ENCODE data around the gene MCRIP1.

MCRIP1 gene, protein sequence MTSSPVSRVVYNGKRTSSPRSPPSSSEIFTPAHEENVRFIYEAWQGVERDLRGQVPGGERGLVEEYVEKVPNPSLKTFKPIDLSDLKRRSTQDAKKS

DNA sequence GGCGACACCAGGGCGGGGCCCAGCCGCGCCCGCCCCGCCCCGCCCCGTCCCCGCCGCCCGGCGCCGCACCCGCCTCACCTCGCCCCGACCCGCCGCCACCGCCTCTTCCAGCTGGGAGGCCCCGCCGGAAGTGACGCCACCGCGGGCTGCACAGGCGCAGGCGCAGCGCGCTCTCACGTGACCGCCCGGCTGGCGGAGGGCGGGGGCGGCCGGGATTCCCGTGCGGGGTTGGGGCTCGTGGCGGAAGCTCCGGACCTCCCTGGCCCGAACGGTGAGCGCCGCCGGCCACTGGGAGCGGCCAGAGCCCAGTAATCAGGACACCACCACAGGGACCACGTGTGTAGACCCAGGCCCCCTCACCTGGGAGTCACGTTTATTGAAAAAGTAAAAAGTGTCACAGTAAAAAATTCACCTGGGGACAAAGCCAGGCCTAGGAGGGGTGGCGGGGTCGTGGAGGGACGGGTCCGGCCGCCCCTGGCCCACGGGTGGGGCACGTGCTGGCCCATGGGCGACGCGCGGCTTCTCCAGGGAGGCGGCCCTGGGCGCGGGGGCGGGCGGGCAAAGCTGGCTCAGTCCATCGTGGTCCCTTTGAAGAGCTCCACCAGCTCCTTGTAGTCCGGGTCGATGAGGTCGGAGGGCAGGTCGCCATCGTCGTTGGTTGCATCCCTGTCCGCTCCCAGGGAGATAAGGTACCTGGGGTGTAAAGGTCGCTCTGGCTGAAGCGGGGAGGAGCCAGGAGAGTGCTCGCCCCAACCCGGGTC lies at the start of gene MCRIP1:
TSS of gene MCRIP1 (minus strand) at position 132 of the 761 bp plus-strand sequence. CDS start 8,785 bp downstream, outside the sequence.
- peak; percentile 76 to 78 for DNase-seq (ENCODE audit: low read depth in 2 of 2)

DNA sequence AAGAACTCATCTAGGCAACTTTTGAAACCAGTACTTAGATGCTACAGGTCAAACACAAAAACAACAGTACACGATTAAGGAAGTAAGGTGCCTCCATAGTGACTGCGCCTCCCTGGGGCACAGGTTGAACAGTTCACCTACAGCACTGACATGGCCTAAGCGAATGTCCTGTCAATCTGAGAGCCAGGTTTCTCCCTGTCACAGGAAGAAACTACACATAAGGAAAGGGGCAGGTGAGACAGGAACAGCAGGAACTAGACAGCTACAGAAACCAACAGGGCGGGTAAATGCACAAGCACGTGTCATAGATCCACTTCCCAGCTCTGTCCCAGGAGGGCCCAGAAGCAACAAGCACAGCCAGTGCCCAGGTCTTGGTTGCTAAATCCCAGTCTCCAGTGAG lies 46.0 kb upstream of the MCRIP1 start:
- DNase-seq (ENCODE audit: low read depth in 2 of 2) = no peak

DNA sequence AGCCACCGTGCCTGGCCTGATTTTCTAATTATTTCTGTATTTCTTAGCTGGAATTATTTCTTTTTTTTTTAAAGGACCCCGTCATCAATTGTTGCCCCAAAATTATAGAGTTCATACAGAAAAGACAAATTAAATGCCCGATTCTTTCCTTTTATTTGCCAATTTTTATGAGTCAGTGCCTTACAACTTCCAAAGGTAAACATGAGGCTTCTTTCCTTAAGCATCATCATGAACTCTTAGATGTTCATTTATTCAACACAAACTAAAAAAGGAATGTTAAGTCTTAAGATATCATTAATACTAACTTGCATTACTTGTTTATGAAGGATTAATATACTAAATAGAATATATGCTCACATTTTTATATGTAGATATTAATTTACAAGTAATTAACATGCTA lies 45.2 kb upstream of the MCRIP1 start:
- DNase-seq (ENCODE audit: low read depth in 2 of 2) = no peak

DNA sequence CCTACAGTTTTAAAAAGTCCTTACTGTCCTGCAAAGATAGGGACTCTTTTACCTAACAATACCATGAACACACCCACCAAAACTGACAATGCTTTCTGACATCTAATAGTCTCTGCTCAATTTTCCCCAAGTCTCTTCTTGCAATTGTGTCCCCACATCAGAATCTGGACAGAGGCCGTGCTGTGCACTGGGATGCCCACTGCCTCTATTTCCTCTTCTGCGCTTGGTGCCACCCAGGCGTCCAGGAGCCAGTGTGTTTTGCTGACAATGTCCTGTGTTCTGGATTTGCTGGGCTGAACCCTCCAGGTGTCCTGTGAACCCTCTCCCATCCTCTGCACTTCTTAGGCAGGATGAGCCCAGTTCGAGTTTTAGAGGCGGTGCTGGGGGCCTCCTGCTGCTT lies 44.5 kb upstream of the MCRIP1 start:
- no peak for DNase-seq (ENCODE audit: low read depth in 2 of 2)

DNA sequence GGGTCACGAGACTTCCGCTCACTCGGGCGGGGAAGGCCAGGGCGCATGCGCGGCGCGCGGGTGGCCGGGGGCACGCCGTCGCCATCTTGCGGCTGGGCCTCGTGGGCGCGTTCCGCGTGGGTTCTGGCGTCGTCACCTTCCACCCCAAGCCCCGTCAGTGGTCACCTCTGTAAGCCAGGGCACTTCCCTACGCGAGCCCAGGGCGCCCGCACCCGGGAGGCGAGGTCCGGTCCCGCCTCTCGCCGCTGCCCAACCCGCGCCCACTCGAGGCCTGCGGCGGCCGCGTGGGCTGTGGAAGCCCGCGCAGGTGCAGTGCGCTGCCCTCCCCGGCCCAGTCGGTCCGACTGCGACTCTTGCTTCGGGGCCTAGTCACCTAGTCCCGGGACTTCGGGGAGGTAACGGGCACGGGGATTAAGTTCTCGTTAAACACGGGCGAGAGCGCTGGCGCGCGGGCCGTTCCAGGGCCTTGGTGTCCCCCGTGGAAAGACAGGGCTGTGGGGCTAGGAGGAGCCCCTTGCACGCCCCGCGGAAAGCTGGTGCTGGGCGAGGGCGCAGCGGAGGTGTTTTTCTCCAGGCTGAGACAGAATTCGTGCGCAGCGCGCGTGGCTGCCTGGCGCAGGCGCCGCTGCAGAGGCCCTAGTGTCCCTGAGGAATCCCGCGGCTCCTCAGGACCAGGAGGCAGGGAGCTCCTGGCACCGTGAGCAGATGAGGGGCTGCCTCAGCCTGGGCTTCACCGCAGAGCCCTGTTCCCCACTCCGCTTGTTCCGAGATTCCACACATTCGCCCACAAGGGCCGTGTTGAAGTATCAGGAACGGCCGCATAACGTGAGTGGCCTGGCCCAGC lies 38.5 kb upstream of the MCRIP1 start:
- DNase-seq (ENCODE audit: low read depth in 2 of 2) = peak; percentile 71 to 75

DNA sequence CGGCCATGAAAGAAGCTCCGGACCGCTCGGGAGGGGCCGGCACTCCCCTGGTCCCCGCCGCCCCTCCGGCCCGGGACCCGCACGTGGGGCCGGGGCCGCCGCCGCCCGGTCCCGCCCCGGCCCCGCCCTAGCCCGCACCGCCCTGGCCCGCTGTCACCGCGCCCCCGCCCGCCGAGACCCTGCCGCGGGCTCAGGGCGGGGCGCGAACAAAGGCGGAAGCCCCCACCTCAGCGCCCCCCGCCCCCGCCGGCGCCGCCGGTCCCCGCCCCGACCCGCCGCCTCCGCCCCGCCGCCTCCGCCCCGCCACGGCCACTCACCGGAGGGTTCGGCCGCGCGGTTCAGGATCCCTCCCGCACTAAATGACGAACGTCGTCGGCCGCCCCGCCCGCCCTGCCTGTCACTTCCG lies 37.9 kb upstream of the MCRIP1 start, which contains the start of gene ARHGDIA:
TSS of gene ARHGDIA (minus strand) at position 357 of the 406 bp plus-strand sequence. CDS start 1,407 bp downstream, outside the sequence.
- no peak for DNase-seq (ENCODE audit: low read depth in 2 of 2)

DNA sequence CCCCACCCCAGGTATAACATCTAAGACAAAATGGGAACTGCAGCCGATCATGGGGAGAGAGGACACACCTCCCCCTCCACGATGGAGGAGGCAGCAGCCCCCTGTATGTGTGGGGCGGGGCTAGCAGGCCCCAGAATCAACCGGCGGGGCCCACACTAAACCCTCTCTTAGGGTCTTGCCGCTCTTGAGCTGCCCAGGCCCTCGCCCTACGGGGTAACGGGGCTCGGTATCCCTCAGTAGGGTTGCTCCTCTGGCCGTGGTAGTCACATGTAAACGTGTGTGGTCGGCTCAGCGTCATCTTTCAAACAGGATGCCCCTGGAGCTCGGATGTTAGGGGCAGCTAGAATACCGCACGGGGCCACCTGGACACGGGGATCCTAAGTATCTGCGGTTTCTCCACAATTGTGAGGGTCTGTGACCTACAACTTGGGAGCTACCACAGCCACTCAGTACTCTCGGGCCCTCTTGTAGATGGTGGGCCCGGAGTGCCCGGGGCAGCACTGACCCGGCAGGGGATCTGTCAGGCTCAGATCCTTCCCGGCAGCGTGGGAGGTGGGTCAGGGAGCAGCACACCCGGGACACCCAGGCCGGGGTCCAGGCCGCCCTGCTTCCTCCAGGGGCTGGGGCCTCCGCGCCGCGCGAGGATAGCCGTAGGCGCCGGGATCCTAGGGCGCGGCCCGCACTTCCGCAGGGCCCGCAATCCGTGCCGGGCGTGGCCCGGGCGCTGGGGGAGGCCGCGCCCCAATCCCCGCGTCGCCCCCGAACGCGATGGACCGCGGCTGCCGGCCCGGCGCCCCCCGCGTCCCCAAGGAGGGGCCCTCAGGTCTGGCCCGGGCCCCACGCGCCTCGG lies 37.3 kb upstream of the MCRIP1 start:
- DNase-seq (ENCODE audit: low read depth in 2 of 2) = no peak

DNA sequence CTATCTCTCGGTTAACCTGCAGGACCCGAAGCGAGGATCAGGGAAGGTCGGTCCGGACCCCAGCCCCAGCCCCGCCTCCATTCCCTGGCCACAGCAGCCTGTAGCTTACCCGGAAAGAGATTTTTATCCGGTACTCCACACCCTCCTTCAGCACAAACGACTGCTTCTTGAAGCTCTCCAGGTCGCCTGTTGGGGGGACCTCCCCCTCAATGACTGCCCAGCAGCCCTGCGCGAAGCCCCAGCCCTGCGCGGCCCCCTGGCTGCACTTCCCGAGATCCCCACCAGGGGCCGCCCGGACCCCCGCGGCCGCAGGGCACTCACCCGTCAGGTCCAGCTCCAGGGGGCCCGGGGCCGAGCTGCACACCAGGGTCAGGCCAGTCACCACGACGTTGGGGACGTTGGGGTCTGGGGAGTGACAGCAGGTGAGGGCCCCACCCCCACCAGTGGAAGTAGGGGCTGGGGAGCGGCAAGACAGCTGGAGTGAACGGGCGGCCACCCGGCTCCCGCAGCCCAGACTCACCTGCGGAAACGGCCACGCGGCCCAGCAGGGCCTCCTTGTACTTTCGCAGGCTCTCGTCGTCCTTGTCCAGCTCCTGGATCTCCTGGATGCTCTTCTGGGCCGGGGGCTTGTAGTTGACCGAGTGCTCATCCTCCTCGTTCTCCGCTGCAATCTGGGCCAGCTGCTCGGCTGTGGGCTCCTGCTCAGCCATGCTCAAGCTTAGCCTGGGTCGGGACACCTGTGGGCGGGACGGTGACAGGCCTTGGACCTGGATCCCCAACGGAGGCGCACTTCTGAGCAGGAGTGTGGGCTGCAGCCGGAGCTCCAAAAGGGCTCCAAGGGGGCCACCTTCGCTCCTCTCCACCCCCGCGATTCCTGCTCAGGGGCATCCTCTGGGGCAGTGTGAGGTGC lies 36.4 kb upstream of the MCRIP1 start:
- DNase-seq (ENCODE audit: low read depth in 2 of 2) = no peak

DNA sequence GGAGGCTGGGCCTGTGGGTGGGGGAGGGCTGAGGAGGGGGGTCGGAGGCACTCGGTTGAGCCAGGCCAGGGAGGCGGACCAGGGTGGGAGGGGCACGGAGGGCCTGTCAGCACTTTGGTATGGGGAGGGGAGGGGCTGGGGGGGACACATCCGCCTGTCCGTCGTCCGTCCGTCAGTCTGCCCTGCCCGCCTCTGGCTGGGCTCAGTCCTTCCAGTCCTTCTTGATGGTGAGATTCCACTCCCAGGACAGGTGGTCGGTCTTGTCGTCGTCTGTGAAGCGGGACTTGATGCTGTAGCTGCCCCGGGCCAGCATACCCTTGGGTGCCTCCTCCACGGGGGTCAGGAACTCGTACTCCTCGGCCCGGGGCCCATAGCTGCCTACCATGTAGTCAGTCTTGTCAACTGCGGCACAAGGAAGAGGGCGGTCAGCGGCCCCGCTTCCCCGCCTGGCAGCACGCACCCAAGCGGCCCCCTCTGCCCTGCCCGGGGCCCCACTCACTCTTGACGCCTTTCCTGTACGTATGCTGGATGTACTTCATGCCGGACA lies 35.7 kb upstream of the MCRIP1 start:
- DNase-seq (ENCODE audit: low read depth in 2 of 2) = peak; percentile 61 to 66

DNA sequence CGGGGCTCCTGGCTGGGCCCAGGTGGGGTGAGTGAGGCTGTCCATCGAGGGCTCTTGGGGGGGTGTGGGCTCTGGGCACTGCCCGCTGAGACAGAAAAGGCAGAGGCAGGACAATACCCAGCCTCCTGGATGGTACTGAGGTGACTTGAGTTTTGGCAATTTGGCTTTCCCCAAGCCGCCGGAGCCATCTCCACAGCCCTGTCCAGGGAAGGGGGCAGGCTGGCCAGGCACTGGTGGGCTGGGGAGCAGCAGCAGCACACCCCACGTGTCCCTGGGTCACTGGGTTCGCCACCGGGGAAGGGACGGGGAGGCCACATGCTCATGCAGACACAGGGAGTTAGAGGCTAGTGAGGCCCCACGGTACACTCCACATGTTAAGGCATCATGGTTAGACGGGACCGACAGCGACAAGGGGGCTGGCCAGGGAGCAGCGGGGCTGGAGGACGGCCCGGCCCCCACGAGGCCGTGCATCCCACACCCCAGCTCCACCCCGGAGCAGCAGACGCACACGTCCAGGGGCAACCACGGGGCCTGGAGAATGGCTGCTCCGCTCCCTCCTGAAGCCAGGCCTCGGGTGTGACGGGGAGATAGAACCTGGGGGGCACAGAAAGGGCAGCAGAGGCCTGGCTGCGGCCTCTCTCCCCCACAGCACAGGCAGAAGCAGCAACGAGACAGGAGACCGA lies 35.0 kb upstream of the MCRIP1 start:
- no peak for DNase-seq (ENCODE audit: low read depth in 2 of 2)

DNA sequence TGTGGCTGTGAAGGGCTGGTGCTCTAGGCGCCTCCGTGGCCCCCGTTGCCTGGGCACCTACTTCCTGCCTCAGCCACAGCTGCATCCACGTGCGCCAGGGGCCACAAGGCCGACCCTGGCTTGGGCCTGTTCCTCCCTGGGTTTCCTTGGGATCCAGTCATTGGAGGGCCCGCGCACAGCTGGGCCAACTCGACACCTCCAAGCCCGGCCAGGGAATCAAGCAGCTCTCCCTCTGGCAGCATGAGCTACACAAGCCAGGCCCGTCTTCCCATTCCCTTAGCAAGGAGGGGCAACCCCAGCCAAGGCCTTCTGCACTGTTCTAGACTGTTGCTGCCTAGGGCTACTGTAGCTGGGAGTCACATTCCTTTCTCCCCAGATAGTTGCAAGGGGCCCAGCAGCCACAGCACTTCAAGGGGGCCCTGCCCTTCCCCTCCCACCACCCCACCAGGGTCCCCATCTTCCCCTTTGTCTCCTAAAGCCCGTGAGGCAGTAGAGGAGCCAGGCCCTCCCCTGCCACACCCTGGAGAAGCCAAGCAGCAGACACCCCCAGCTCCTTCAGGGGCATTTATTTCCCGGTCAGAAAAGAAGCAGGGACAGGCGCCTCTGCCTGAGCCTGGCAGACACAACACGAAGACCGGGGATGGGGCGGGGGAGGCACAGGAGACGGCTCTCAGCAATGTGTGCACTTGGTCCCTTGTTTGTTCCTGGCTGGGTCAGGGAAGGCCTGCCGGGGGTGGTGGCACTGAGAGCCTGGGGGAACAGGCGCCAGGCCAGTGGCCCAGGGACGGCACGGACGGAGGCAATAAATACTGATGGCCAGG lies 34.3 kb upstream of the MCRIP1 start:
- no peak for DNase-seq (ENCODE audit: low read depth in 2 of 2)

DNA sequence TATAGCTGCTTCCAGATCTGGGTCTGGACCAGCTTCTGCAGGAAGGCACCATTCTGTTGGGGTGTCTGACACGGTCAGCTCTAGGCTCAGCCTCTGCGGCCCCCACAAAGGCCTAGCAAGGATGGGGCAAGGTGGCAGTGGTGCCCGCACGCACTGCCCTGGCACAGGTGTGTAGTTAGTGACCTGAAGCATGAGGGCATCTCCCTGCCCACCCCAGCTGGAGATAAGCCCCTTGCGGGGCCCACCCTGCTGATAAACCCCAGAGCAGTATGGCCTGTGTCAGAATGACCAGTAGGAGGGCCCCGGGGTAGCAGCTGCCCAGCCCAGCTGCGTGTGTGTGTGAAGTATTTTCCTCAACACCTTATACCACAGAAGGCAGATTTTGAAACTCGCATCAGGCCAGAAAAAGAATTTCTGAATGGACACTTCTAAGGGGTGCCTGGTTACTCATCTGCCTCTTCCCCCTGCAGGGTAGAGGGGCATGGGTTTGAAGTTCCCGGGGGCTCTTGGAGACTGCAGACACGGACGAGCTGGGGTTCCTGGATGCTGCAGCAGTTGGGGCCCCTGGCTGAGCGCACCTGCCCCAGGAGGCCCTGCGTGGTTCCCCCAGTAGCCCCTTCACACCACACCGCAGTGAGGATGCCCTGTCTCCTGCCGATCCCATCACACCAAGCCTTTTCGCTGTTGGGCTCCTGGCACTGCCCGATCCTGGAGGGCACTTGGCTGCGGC lies 33.5 kb upstream of the MCRIP1 start:
- DNase-seq (ENCODE audit: low read depth in 2 of 2) = no peak

DNA sequence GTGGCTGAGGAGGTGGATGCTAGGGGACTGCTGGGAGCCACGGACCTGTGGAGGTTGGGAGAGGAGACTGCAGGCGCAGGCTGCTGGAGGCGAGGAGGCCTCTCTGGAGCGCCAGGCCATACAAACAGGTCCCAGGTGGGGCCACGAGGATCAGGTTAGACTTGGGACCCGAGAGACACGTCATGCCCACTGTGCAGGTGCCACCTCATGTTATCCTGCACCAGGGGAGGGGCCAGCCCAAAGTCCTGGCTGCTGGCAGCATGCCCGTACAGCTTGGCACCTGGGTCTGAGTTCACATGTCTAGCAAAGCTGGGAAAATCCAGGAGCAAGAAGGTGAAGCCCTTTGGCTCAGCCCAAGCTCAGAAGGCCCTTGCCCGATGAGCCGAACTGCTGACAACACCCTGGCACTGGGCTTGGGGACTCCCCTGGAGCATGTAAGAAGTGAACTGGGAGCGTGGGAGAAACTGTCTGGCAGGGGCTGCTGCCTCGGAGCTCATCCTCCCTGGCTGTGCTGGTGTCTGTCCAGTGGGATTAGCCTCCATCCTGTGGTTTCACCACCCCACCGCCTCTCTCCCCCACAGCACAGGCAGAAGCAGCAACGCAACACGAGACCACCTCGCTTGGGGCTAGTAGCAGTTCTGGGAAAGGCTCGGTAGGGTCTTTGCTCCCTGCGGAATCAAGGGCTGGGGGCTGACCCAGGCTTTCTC lies 32.8 kb upstream of the MCRIP1 start:
- DNase-seq (ENCODE audit: low read depth in 2 of 2) = no peak

DNA sequence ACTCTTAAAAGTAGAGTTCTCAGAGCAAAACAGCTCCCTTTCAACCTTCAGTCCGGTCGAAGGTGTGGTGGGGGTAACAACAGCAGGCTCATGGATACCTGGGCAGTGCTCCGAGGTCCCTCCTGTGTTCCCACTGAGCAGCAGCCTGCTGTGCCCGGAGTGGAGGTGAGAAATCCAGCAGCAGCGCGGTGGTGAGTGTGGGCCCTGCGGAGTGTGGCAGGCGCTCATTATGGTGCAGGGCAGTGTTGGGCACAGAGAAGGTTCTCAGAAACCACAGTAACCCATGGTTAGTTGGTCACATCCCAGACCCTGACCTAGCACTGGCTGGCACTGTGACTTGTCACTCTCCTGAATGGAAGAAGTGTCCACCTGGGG lies 32.3 kb upstream of the MCRIP1 start:
- no peak for DNase-seq (ENCODE audit: low read depth in 2 of 2)

DNA sequence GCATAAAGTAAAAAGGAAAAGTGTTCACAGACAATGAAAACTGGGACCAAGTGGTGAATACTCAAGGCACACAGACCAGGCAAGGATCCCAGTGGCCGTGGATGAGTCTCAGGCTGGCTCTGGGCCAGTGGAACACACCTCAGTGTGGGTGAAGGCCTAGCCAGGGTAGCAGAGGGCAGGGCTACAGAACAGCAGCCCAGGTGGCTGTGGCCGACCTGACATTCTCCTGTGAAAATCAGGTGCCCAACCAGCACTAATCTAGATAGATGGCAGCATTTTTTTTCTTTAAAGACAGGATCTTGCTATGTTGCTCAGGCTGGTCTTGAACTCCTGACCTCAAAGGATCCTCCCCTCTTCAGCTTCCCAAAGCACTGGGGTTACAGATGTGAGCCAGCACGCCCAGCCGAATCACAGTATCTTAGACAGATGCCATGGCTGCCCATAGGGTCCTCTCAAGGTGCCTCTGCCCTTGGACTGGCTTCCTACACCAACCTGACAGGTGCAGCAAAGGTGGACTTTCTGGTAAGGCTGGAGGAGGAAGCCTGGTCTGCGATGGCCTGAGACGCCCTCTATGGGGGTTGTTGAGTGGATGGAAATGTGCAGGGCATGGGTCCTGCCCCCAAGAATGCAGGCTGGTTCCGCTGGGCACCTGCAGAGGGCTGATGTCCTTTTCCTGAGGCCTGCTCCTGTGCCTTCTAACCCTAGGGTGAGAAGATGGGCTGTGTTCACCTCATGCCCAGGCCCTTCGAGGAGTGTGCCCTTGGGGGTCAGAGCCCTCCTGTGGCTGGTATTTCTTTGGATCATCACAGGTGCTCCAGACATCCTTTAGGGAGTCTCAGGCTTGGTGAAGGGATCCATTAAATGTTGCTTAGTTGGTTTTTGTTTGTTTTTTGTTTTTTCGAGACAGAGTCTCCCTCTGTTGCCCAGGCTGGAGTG lies 31.0 kb upstream of the MCRIP1 start:
- DNase-seq (ENCODE audit: low read depth in 2 of 2) = no peak

DNA sequence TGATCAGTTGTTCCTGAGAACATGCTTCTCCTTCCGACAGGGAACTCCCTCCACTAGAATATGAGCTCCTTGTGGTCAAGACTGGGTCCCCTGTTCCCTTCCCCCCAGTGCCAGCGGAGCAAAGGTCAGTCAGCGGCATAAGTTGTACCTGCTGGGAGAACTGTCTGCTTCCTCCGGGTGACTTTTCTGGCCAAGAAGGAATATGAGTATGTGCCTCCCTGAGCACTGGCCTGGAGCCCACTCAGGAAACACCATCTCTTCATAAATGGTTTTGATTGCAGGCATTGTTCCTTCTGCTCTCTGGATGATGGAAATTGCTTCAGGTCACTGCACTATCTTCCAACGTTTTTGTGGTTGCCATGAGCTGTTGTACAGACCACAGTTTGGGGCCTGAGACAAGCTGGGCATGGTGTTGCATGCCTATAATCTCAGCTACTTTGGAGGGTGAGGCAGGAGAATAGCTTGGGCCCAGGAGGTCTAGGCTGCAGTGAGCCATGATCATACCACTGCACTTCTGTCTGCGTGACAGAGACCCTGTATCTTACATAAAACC lies 30.1 kb upstream of the MCRIP1 start:
- DNase-seq (ENCODE audit: low read depth in 2 of 2) = no peak

All from fibroblast of skin of left quadriceps (primary cell).